Transverse colon (tissue), 4 donors: Measurements from ENCODE around the gene MBD3L3.

Experiments
- CTCF ChIP-seq, 5 experiments: fragments of 200-600 bp in 3 of 5; fragments of 450-650 bp in 2 of 5; sonication (generic) in 3 of 5; IDR thresholded peaks; 1 replicate in 2 of 5; 2 replicates in 3 of 5; pipeline ENCODE4 v1.5.1; 2016 to 2017; ENCODE audit warnings: antibody characterized with exemption in 5 of 5, inconsistent platforms in 3 of 5, mild to moderate bottlenecking in 2 of 5, moderate library complexity in 1 of 5
- EP300 ChIP-seq: sonication (generic); formaldehyde crosslinking; IDR thresholded peaks from one replicate; pipeline ENCODE4 v1.6.1; 2017; ENCODE audit warnings: antibody characterized with exemption, low read depth
- POLR2A ChIP-seq: fragments of 450-650 bp; IDR thresholded peaks from one replicate; pipeline ENCODE4 v1.6.1; 2016; ENCODE audit warnings: antibody characterized with exemption, mild to moderate bottlenecking, moderate library complexity
- POLR2AphosphoS5 ChIP-seq, 3 donors: sonication (generic); formaldehyde crosslinking; IDR thresholded peaks; one replicate each; pipeline ENCODE4 v1.6.1; 2016; ENCODE audit warnings: antibody characterized with exemption in 3 of 3

- TF ChIP-seq POLR2A (no peak), POLR2AphosphoS5 (IDR thresholded peaks at IDR 0.05) (no peak), CTCF (IDR thresholded peaks at IDR 0.05) (no peak), EP300 (no peak)
Measured at GRCh38 chr19:7099597-7099921, 41.1 kb upstream of the MBD3L3 start.
